Measurements from ENCODE around the gene UIMC1.

DNA sequence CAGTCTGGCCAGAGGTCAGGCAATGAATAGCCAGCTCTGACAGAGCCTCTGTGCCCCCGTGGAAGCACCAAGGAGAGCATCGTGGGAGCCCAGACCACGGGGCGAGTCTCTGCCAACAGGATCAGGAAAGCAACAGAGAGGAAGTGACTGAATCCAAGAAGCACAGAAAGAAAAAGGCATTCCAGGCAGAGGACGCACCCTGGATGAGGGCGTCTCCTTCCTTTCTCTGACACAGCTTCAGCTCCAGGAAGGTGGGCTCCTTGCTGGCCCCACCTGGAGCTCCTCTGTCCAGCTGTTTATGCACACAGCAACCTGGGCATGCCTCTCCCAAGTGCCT, 124.0 kb downstream of the UIMC1 start:
- TF ChIP-seq CTCF (IDR thresholded peaks at IDR 0.05) (no peak), POLR2A (IDR thresholded peaks at IDR 0.05; ENCODE audit: low read depth) (no peak), POLR2AphosphoS5 (IDR thresholded peaks at IDR 0.05) (no peak)

Data from esophagus muscularis mucosa (tissue), 3 donors.